ENCODE measurements around the gene KIZ.

DNA sequence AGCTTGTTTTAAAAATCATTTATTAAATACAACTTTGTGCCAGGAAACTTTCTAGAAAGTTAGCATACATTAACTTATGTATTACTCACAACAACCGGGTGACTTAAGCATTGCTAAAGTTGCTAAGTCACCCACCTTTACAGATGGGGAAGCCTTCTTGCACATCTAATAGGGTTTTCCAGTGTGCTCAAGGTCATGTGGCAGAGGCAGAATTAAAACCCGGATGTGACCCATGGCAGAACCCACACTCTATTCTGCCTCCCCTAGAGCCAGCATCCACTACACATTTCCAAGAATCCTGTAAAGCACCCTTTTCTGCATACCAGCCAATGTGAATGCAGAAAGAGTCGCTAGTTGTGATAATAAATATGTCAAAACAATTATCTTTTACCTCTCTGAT is 33.1 kb upstream of the KIZ start:
- no peak for TF ChIP-seq POLR2A (IDR thresholded peaks at IDR 0.05)
- TF ChIP-seq, protein P1, sequence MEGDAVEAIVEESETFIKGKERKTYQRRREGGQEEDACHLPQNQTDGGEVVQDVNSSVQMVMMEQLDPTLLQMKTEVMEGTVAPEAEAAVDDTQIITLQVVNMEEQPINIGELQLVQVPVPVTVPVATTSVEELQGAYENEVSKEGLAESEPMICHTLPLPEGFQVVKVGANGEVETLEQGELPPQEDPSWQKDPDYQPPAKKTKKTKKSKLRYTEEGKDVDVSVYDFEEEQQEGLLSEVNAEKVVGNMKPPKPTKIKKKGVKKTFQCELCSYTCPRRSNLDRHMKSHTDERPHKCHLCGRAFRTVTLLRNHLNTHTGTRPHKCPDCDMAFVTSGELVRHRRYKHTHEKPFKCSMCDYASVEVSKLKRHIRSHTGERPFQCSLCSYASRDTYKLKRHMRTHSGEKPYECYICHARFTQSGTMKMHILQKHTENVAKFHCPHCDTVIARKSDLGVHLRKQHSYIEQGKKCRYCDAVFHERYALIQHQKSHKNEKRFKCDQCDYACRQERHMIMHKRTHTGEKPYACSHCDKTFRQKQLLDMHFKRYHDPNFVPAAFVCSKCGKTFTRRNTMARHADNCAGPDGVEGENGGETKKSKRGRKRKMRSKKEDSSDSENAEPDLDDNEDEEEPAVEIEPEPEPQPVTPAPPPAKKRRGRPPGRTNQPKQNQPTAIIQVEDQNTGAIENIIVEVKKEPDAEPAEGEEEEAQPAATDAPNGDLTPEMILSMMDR (IDR thresholded peaks at IDR 0.05): no peak
